HG03139 (cell line): ENCODE results near the gene LFNG.
"Not testable (repeated sequence)": the region's sequence is repeated elsewhere in the genome, so short reads cannot be mapped to it uniquely, and the experiment has no call there.

Experiments used
- ATAC-seq: cut with Tn5 transposase; IDR thresholded peaks from one replicate; pipeline ENCODE4 v1.9.1; 2021; ENCODE audit not compliant: unreplicated experiment

LFNG gene

GRCh38 chr7:2527505-2528467 is 8.2 kb downstream of the LFNG start:
- no peak for ATAC-seq

- no peak for ATAC-seq
Measured at GRCh38 chr7:2528481-2529095, 9.0 kb downstream of the LFNG start.

GRCh38 chr7:2529161-2530070 is 9.8 kb downstream of the LFNG start:
- peak; percentile 39 for ATAC-seq

- no peak for ATAC-seq
Measured at GRCh38 chr7:2530071-2530987, 10.8 kb downstream of the LFNG start.

GRCh38 chr7:2530994-2531795 is 11.6 kb downstream of the LFNG start:
- ATAC-seq, result not testable (repeated sequence)

- ATAC-seq, result not testable (repeated sequence)
Measured at GRCh38 chr7:2531796-2532110, 12.2 kb downstream of the LFNG start.

- not testable (repeated sequence) for ATAC-seq
Measured at GRCh38 chr7:2532199-2532772, 12.7 kb downstream of the LFNG start.

- not testable (repeated sequence) for ATAC-seq
Measured at GRCh38 chr7:2532816-2533215, 13.2 kb downstream of the LFNG start.

- ATAC-seq, result not testable (repeated sequence)
Measured at GRCh38 chr7:2533566-2533965, 14.0 kb downstream of the LFNG start.

GRCh38 chr7:2534214-2534613 is 14.6 kb downstream of the LFNG start:
- not testable (repeated sequence) for ATAC-seq

GRCh38 chr7:2535872-2536627 is 16.5 kb downstream of the LFNG start:
- not testable (repeated sequence) for ATAC-seq

GRCh38 chr7:2537981-2538851 is 18.6 kb downstream of the LFNG start:
- no peak for ATAC-seq

- ATAC-seq, result no peak
Measured at GRCh38 chr7:2539031-2539911, 19.7 kb downstream of the LFNG start.

- no peak for ATAC-seq
Measured at GRCh38 chr7:2540133-2540532, 20.6 kb downstream of the LFNG start.

GRCh38 chr7:2540641-2541051 is 21.1 kb downstream of the LFNG start:
- no peak for ATAC-seq

- no peak for ATAC-seq
Measured at GRCh38 chr7:2541291-2542010, 21.9 kb downstream of the LFNG start.
